MCF 10A (cell line): ENCODE results near the gene ADCY7. TPM values are rescaled to one million over a fixed set of nuclear protein-coding genes. Genes with fewer than 3 reads are reported as not detected.

Experiments
- BruUV-seq: library from RNA; stranded (reverse); fragments of 400-500 nt; replicated peaks from 2 replicates; lab custom pipeline; 2021; lab: Mats Ljungman, UMichigan
- CTCF ChIA-PET: fragments of 300-600 bp; sonication (Branson Sonifier 250); formaldehyde crosslinking; extraction: SDS; loops from one replicate; lab custom pipeline; 2021; ENCODE audit warnings: antibody characterized with exemption, inconsistent platforms; lab: Yijun Ruan, JAX
- POLR2A ChIA-PET: fragments of 300-600, 350-650 bp; sonication (Branson Sonifier 250); formaldehyde crosslinking; extraction: SDS; loops from one replicate; lab custom pipeline; 2020; ENCODE audit warnings: antibody characterized with exemption, inconsistent platforms; lab: Yijun Ruan, JAX
- DNase-seq: peaks from one replicate; pipeline ENCODE4 v3.0.0-alpha.2; 2018; ENCODE audit not compliant: unreplicated experiment
- H3K27ac Mint-ChIP-seq: one replicate; pipeline ENCODE4 v1.8.0; 2022; ENCODE audit warnings: mild to moderate bottlenecking, low read depth, mixed read lengths; ENCODE audit not compliant: unreplicated experiment
- H3K27me3 Mint-ChIP-seq: one replicate; pipeline ENCODE4 v1.8.0; 2022; ENCODE audit warnings: mixed read lengths; ENCODE audit not compliant: insufficient read depth, unreplicated experiment
- H3K36me3 Mint-ChIP-seq: one replicate; pipeline ENCODE4 v1.8.0; 2022; ENCODE audit warnings: mild to moderate bottlenecking, moderate library complexity, mixed read lengths; ENCODE audit not compliant: insufficient read depth, unreplicated experiment
- H3K4me1 Mint-ChIP-seq: one replicate; pipeline ENCODE4 v1.8.0; 2022; ENCODE audit warnings: mixed read lengths; ENCODE audit not compliant: insufficient read depth, unreplicated experiment
- H3K4me3 Mint-ChIP-seq: one replicate; pipeline ENCODE4 v1.8.0; 2022; ENCODE audit warnings: mild to moderate bottlenecking, moderate library complexity, mixed read lengths; ENCODE audit not compliant: unreplicated experiment
- H3K9me3 Mint-ChIP-seq: one replicate; pipeline ENCODE4 v1.8.0; 2022; ENCODE audit warnings: mixed read lengths; ENCODE audit not compliant: unreplicated experiment
- CTCF ChIP-seq: fragments of 200-600 bp; IDR thresholded peaks from one replicate; pipeline ENCODE4 v1.8.0; 2022; ENCODE audit warnings: antibody characterized with exemption, mild to moderate bottlenecking; ENCODE audit not compliant: unreplicated experiment
- intact Hi-C: fragments of 100-400 bp; cut with micrococcal nuclease; formaldehyde crosslinking; loops from 2 replicates; pipeline ENCODE4 v1.14.1; 2022
- total RNA-seq: library from RNA; stranded (reverse); gene quantifications from 2 replicates; pipeline ENCODE4 v1.2.3, GENCODE V29; 2022

ADCY7 gene
- total RNA-seq, 1 experiment from 2014 or later = 32.9 TPM

GRCh38 chr16:50288920-50289319, 22.6 kb downstream of the ADCY7 start:
- no peak for TF ChIP-seq CTCF
- ChIA-PET POLR2A (no interaction called here), CTCF (no interaction called here)
- no peak overlapping the region for H3K27ac Mint-ChIP-seq
- no TSS peak for BruUV-seq
- no peaks in the 10 kb centered on the region for H3K4me1 Mint-ChIP-seq
- H3K9me3 Mint-ChIP-seq = no peaks in the 10 kb centered on the region
- no peaks in the 10 kb centered on the region for H3K27me3 Mint-ChIP-seq
- H3K36me3 Mint-ChIP-seq = no peaks in the 10 kb centered on the region
- no peak overlapping the region for H3K4me3 Mint-ChIP-seq
- intact Hi-C loops = no loop called here
- DNase-seq = no peak

GRCh38 chr16:50289950-50290764, 23.8 kb downstream of the ADCY7 start:
- Mint-ChIP-seq H3K4me1 (no peaks in the 10 kb centered on the region), H3K36me3 (no peaks in the 10 kb centered on the region), H3K27ac (no peak overlapping the region), H3K27me3 (no peaks in the 10 kb centered on the region), H3K4me3 (no peak overlapping the region), H3K9me3 (no peaks in the 10 kb centered on the region)
- intact Hi-C loops = no loop called here
- no TSS peak for BruUV-seq
- no peak for TF ChIP-seq CTCF
- no peak for DNase-seq
- POLR2A ChIA-PET = no interaction called here
- CTCF ChIA-PET = interaction anchor here (0.6 to 1.2 kb wide), 2 partner anchors 12 to 21 kb away, joined by 3 to 4 read pairs; no protein-coding TSS in a partner anchor

GRCh38 chr16:50290856-50291255, 24.5 kb downstream of the ADCY7 start:
- BruUV-seq = no TSS peak
- no peaks in the 10 kb centered on the region for H3K4me1 Mint-ChIP-seq
- TF ChIP-seq CTCF = no peak
- no peak overlapping the region for H3K27ac Mint-ChIP-seq
- intact Hi-C loops = no loop called here
- no peak overlapping the region for H3K4me3 Mint-ChIP-seq
- CTCF ChIA-PET = interaction anchor here (0.6 to 1.2 kb wide), 2 partner anchors 13 to 20 kb away, joined by 3 to 4 read pairs; no protein-coding TSS in a partner anchor
- no peaks in the 10 kb centered on the region for H3K9me3 Mint-ChIP-seq
- POLR2A ChIA-PET = no interaction called here
- H3K36me3 Mint-ChIP-seq = no peaks in the 10 kb centered on the region
- no peak for DNase-seq
- no peaks in the 10 kb centered on the region for H3K27me3 Mint-ChIP-seq

- ChIA-PET CTCF (no interaction called here), POLR2A (no interaction called here)
- H3K27ac Mint-ChIP-seq = no peak overlapping the region
- H3K27me3 Mint-ChIP-seq = no peaks in the 10 kb centered on the region
- H3K4me1 Mint-ChIP-seq = no peaks in the 10 kb centered on the region
- no TSS peak for BruUV-seq
- H3K36me3 Mint-ChIP-seq = peaks cover 6% of the 10 kb centered on the region
- H3K4me3 Mint-ChIP-seq = no peak overlapping the region
- no peak for DNase-seq
- no peak for TF ChIP-seq CTCF
- intact Hi-C loops = no loop called here
- H3K9me3 Mint-ChIP-seq = no peaks in the 10 kb centered on the region
Observed at GRCh38 chr16:50291719-50292565, 25.6 kb downstream of the ADCY7 start.
